GM21423 (cell line): Measurements from ENCODE around the gene TNS3.

ENCODE experiments used
- ATAC-seq: cut with Tn5 transposase; IDR thresholded peaks from one replicate; pipeline ENCODE4 v1.9.1; 2021; ENCODE audit warnings: mild to moderate bottlenecking, moderate library complexity; ENCODE audit not compliant: unreplicated experiment

Gene TNS3

DNA sequence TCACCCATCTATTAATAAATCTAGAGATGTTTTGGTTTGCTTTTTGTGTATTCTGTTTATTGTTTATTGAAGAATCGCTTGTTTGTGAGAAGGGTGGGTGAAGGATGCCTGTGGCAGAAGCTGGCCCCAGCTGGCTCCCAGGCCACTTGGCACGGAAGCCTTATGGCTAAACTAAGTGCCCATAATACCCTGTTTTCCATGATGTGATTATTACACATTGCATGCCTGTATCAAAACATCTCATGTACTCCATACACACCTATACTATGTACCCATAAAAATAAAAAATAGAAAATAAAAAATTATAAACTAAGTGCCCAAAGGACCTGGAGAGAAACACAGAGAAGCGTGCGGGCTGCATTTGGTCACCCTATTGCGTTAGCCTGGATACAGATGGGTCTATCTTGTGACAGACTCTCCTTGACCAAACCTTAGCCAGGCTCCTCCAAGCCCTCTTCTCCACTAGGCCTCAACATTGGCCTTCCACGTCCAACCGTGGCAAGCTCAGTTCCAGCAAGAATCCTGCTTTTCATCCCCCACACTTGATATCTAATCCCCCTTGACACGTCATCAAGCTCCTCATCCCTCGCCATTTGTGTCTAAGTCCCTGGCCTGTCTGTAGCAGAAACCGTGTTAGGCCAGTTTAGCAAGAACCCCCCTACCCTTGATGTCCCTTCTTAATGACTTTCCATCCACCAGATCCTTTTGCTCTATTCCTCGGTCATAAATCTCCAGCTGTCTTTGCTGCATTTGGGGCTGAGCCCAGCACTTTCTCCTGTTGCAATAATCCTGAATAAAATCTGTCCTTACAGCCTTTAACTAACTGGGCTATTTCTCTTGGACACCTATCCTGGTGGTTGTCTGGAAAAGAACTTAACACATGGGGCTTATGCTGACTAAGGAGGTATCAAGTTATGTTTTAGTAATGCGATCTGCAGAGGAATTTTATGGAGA, 245.2 kb downstream of the TNS3 start:
- ATAC-seq, result no peak

DNA sequence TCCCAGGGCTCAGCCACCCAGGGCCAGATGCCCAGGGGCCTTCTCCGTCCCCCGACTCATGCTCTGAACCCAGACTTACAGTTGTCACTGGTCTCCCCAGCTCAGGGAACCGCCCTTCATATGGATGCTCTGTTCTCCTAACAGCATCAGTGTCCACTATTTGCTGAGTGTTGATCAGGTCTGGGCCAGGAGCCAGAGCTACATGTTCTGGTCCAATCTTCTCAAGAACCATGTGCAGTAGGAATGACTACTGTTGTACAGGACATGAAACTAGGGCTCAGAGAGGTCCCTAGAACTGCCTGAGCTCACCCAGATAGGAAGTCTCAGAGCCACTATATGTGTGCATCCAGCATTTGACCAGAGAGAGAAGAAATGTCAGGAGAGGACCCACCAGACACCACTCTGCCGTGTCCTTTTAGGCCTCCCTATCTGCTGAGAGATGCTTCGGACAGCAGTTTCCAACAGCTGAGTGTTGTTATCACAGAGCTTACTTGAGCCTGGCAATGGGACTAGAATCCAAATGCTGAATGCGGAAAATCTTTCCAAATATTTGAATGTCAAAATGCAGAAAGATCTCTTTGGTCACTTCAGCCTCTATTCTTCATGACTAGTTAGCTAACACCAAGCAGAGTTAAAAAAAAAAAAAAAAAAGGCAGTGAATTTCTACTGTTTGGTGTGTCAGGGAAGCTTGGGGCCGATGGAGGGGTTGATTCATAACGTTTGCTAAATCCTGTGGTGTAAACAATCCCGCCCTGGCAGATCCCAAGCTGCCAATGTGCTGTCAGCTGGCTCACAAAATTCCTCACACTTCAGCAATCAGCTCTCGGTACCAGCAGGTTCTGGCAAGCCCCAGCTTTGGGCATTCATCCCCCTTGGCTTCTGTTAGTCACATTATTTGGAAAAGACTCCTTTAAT, 246.1 kb downstream of the TNS3 start:
- ATAC-seq, result no peak

GRCh38 chr7:47335071-47335470, 246.8 kb downstream of the TNS3 start:
- ATAC-seq, result no peak

DNA sequence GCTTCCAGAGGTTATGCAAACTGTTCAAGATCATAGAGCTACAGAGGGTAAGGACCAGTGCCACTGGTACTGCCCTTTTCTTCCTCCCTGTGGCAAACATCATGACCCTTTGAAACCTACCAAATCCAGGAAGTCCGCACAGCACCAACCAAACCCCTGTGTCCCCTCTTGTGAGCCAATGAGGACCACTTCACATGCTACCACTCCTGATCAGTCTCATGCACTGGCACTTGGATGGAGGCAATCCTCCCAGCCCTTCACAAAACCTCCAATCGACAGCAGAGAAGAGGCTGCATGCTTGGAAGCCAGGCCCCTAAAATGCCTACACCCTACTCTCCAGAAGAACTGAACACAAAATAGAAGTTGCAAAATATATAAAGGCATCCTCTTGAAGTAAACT, 248.0 kb downstream of the TNS3 start:
- no peak for ATAC-seq

DNA sequence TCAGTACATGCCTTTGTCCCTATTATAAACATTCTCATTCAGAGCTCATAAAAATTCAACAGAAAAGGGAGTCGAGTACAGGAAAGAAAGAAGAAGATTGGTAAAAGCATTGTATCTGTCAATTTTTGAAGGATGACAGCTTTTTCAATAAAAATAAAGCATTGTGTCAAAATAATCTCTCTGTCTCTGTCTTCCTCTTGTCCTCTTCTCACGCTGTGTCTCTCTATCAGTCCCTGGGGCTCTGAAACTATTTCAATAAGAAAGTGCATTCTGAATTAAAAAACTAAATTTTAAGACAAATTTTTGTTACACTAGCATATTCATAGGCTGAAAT, 248.4 kb downstream of the TNS3 start:
- no peak for ATAC-seq

GRCh38 chr7:47332681-47333553, 249.0 kb downstream of the TNS3 start:
- ATAC-seq, result no peak

DNA sequence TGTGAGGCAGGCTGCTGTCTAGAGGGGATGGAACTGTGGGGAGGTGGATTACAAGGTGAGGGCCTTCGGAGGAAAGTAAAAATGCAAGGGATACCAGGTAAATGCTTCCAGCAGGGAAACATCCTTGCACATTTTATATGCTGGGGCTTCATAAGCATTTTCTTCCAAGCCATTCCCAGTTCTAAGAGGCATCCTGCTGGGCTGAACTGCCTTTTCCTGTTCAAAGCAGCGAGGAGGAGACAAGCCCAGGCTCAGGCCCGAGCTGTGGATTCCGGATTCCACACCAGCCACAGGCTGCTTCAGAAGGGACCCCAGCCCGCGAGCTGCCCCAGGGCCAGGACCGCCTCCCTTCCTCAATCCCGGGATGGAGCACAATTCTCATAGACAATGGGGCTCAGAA, 249.7 kb downstream of the TNS3 start:
- ATAC-seq, result no peak

GRCh38 chr7:47331179-47331565, 250.7 kb downstream of the TNS3 start:
- ATAC-seq, result no peak

GRCh38 chr7:47330561-47331178, 251.2 kb downstream of the TNS3 start:
- ATAC-seq, result no peak

- ATAC-seq, result no peak
These were observed 251.9 kb downstream of the TNS3 start for GRCh38 chr7:47330026-47330425.

DNA sequence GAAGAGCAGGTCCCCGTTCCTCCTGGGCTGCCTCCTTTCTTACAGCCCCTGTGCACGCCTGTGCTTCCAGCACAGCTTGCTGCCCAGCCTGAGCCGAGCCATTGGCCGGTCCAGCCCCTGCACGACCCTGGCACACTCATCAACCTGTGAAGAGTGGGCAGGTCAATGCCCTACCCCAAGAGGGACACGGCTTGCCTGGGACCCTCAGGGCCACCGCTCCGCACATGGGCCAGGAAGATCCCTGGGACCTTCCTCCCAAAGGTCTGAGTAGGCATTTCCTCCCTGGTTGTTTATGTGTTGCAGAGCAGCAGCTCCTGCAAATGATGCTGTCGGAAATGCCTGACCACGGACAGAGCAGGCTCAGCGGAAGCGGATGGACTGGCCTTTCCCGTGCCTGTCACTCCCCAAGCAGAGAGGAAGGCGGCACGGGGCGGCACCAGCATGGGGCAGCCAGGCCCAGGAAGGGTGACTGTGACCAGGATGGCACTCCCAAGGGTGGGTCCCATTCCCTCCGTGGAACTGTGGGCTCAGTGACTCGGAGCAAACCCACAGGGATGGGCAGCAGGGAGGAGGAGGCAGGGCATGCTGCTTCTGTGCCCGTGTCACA, 252.5 kb downstream of the TNS3 start:
- no peak for ATAC-seq

DNA sequence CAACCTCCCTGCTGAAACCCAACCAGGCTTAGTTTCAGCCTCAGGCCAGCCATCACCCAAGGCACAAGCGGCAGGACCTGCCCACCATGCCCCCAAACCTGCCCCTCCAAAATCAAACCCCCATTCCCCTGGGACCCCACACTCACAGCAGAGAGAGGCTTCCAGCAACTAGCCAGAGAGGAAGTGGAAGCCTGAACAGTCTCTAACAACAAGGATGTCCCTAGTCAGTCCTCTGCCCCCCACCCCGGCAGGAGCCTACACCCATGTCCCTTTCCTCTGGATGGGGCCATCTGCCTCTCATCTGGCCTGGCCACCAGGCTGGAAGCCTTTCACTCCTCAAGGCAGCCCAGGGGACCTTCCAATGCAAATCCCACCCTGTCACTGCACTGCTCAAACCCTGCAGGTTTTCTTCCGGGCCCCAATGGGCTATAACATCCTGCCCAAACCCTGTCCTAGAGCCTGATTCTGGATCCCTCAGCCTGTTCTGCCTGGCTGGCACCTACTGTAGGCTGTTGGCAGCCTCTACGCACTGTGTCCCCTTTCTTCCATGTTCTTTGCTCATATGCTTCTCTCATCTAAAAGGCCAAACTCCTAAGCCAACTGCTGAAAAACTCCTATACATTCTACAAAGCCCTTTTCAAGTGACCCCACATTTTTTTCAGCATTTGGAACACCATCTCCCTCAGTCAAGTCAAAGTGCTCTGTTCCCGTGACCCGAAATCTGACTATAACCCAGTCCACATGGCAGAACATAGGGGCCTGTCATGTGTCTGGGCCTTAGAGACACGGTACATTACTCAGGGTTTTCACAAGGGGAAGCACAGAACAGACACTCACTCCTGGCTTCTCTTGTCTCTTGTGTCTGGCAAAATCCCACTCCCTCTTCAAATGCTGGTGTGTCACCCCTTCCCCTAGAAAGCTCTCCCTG, 253.3 kb downstream of the TNS3 start:
- ATAC-seq, result no peak

- ATAC-seq, result no peak
These were observed 254.1 kb downstream of the TNS3 start for GRCh38 chr7:47327698-47328391.

DNA sequence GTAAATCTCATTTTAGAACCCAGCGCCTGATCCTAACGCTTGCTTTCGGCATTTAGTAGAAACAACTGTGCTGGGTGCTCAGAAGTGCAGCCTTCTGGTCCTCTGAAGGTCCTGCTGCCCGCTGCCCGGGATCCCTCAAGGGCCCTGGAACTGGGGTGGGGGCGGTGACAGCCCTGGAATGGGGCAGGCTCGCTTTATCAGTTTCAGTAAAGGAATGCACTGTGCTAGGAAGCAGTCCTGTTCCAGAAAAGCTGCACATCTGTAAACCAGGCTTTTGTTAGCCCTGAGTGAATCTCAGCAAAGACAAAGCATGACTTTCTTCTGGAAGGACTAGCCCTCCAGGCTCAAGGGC, 254.6 kb downstream of the TNS3 start:
- ATAC-seq, result no peak

DNA sequence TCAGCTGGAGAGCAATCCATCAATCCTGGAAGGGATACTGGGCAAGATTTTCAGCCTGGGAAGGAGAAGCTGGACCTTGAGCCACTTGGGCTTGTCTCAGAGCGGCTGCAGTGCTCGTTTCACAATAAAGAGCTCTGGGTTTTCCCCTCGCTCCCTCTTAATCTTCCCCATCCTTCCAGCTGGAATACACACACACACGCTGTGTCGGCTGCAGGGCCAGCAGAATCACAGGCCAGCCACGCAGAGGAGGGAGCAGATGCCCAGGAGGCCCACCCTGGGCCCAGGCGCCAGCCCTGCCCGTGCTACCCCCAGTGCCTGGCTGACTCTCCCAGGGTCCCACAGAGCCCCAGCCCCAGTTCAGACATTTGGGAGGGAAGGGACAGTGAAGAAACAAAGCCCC, 255.1 kb downstream of the TNS3 start:
- ATAC-seq, result no peak

- ATAC-seq, result no peak
These were observed 255.7 kb downstream of the TNS3 start for GRCh38 chr7:47326220-47326619.

- no peak for ATAC-seq
These were observed 256.6 kb downstream of the TNS3 start for GRCh38 chr7:47325337-47325736.

DNA sequence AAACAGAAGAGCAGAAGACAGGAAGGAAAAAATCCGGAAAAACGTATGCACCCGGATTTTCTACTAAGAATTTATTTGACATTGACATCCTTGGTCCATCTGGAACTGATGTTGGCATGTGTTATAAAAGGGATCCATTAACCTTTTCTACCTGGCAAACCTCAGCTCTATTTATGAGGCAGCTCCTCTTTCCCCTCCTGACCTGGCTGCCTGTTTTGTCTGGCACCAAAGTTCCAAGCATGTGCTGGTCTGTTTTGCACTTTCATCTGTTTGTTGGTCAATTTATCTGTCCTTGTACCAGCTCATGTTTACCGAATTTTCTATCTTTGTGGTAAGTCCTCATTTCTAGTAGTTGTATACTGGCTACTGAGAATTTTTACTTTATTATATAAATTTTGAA, 258.0 kb downstream of the TNS3 start:
- ATAC-seq, result no peak

DNA sequence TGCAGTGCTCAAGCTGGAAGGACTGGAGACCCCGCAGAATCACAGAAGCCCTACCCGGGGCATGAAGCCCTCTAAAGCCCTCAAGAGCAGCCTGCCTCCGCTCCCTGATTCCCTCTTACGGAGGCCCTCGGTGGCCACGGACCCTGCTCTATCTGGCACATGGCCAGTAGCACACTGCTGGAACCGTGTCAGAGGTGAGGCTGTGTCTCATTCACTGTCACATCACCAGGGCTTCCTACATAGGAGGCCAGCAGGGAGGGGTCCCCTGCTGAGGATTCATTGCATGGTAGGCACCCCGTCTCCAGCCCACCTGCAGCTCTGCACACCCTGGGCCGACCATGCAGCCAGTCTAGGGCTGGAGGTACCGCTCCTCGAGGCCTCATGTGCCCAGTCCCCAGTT, 259.2 kb downstream of the TNS3 start:
- ATAC-seq, result no peak
